T-helper 1 cell treated with Interleukin-12 subunit alpha and Interleukin-12 subunit beta and Interleukin-4 antibody, amounts not matched to agents 30 μg/mL and 1 μg/mL, for 36 hours (primary cell): Measurements from ENCODE around the gene NPR2.

Experiments
- H3K27ac Mint-ChIP-seq: one replicate; pipeline ENCODE4 v1.8.0; 2021; ENCODE audit warnings: mild to moderate bottlenecking, mixed read lengths
- H3K27me3 Mint-ChIP-seq: one replicate; pipeline ENCODE4 v1.8.0; 2021; ENCODE audit warnings: low read depth, mixed read lengths
- H3K36me3 Mint-ChIP-seq: one replicate; pipeline ENCODE4 v1.8.0; 2021; ENCODE audit warnings: low read depth, mixed read lengths
- H3K4me1 Mint-ChIP-seq: one replicate; pipeline ENCODE4 v1.8.0; 2021; ENCODE audit warnings: low read depth, mixed read lengths
- H3K4me3 Mint-ChIP-seq: one replicate; pipeline ENCODE4 v1.8.0; 2021; ENCODE audit warnings: mild to moderate bottlenecking, moderate library complexity, mixed read lengths
- H3K9me3 Mint-ChIP-seq: one replicate; pipeline ENCODE4 v1.8.0; 2021; ENCODE audit warnings: mixed read lengths

Gene NPR2

DNA sequence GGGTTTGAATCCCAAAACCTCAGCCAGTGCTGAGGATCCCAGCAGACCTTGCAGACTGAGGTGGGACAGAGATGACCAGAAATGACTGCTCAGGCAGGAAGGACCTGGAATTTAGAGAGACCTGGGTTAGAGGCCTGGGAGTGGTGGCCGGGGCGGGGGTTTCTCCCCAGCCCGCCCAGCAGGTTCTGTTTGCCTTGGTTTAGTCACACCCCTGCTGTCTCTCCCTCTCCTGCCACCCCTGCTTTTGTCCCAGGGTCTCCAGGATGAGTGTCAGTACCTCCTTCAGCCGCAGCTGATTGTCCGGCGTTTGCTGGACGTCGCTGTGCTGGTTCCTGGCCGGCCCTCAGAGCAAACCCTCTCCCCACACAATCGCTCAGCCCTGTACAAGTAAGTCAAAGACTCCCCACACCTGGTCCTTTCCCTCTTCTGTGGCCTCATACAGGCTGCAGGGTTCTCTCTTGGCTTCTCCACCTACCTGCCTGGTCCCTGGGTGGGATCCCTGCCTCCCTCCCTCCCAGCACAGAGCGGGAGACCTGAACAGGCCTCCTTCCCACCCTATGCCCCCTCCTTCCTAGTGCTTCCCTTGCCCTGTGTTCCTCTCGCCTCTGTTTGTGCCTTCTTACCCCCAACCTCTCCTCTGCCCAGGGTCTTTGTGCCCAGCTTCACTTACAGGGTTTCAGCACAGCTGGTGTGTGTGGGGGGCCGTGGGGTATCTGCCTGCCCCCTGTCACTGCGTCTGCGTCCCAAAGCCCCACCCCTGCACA lies 49.7 kb downstream of the NPR2 start:
- Mint-ChIP-seq H3K4me1 (peaks cover 14% of the 10 kb centered on the region), H3K9me3 (no peaks in the 10 kb centered on the region), H3K27me3 (no peaks in the 10 kb centered on the region), H3K4me3 (no peak overlapping the region), H3K36me3 (no peaks in the 10 kb centered on the region), H3K27ac (no peak overlapping the region)

DNA sequence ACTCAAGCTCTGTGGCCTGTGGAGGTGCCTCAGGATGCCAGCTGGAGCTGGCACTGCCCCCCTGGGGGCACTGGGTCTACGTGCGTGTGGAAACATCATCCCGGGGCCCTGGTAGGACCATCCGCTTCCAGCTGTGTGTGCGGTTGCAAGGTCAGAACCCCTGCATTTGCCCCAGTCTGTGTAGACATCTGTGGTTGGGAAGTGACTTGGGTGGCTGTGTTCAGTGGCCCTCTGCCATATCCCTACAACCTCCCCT lies 50.2 kb downstream of the NPR2 start:
- H3K36me3 Mint-ChIP-seq = no peaks in the 10 kb centered on the region
- no peaks in the 10 kb centered on the region for H3K27me3 Mint-ChIP-seq
- H3K27ac Mint-ChIP-seq = no peak overlapping the region
- peaks cover 14% of the 10 kb centered on the region for H3K4me1 Mint-ChIP-seq
- H3K9me3 Mint-ChIP-seq = no peaks in the 10 kb centered on the region
- H3K4me3 Mint-ChIP-seq = no peak overlapping the region

DNA sequence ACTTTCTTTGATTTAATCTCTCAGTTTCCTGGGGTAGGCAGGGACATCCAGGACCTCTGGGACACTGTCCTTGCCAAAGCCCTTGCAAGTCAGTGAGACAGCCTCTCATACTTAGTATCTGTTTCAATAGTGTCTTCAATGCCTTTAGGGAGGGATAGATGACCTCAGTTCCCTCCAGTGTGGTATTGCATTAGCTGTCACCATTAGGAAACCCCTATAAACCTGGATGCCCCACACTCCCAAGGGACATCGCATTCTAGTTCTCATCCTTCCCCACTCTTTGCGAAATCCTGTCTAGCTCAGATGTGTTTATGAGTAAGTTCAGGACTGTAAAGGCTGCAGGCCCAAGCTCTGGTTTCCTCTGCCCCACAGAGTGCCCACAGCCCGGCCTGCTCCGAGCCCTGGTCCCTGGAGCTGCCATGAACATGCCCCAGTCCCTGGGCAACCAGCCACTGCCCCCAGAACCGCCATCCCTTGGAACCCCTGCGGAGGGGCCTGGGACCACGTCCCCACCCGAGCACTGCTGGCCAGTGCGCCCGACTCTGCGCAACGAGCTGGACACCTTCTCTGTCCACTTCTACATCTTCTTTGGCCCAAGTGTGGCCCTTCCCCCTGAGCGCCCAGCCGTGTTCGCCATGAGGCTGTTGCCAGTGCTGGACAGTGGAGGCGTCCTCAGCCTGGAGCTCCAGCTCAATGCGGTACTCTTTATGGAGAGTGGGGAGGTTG lies 50.8 kb downstream of the NPR2 start:
- peaks cover 14% of the 10 kb centered on the region for H3K4me1 Mint-ChIP-seq
- H3K27ac Mint-ChIP-seq = no peak overlapping the region
- no peaks in the 10 kb centered on the region for H3K9me3 Mint-ChIP-seq
- H3K27me3 Mint-ChIP-seq = no peaks in the 10 kb centered on the region
- H3K4me3 Mint-ChIP-seq = no peak overlapping the region
- H3K36me3 Mint-ChIP-seq = no peaks in the 10 kb centered on the region

DNA sequence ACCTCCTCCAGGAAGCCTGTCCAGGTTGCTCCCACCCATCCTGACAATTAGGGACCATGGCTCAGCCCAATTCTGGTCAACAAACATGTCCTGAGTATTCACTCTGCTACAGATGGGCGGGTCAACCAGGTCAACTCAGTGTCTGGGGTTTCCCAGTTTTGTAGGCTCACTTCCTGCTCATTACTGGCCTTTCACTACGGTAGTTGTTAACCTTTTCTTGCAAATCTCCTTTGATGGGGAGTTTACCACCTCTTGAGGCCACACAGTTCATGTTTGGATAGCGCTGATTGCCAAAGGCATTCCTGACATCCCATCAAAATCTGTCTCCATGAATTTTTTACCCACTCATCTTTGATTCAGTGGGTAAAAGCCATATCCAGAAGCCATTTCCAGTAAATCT lies 51.4 kb downstream of the NPR2 start:
- no peaks in the 10 kb centered on the region for H3K36me3 Mint-ChIP-seq
- H3K9me3 Mint-ChIP-seq = no peaks in the 10 kb centered on the region
- H3K4me3 Mint-ChIP-seq = no peak overlapping the region
- no peak overlapping the region for H3K27ac Mint-ChIP-seq
- no peaks in the 10 kb centered on the region for H3K27me3 Mint-ChIP-seq
- peaks cover 14% of the 10 kb centered on the region for H3K4me1 Mint-ChIP-seq

DNA sequence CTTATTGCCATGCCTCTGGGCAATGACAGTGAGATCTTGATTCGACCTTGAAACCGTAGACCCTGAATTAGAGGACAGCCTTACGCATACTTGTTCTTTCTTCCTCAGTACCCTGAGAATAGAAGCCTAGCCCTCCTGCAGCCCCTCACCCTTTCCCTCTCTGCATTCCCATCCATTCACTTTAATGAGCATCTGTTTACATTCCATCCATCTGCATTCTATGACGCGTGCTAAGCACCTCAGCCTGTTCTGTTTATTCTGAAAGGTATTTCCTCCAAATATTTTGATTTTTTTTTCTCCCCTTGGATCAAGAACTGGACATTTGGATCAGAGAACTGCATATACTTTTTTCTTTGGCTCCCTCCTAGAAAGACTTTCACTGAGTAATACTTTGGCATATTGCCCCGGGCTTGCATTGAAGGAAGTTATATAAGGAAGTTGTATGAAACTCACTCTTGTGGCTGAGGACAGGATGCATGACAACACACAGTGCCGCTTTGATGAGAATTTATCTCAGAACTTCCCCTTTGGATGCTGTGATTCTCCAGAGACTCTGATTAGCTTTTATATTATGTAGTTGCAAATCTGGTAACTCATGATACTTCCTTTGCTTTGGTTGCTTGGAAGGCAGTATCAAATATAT lies 53.4 kb downstream of the NPR2 start:
- no peaks in the 10 kb centered on the region for H3K36me3 Mint-ChIP-seq
- H3K4me1 Mint-ChIP-seq = peaks cover 17% of the 10 kb centered on the region

DNA sequence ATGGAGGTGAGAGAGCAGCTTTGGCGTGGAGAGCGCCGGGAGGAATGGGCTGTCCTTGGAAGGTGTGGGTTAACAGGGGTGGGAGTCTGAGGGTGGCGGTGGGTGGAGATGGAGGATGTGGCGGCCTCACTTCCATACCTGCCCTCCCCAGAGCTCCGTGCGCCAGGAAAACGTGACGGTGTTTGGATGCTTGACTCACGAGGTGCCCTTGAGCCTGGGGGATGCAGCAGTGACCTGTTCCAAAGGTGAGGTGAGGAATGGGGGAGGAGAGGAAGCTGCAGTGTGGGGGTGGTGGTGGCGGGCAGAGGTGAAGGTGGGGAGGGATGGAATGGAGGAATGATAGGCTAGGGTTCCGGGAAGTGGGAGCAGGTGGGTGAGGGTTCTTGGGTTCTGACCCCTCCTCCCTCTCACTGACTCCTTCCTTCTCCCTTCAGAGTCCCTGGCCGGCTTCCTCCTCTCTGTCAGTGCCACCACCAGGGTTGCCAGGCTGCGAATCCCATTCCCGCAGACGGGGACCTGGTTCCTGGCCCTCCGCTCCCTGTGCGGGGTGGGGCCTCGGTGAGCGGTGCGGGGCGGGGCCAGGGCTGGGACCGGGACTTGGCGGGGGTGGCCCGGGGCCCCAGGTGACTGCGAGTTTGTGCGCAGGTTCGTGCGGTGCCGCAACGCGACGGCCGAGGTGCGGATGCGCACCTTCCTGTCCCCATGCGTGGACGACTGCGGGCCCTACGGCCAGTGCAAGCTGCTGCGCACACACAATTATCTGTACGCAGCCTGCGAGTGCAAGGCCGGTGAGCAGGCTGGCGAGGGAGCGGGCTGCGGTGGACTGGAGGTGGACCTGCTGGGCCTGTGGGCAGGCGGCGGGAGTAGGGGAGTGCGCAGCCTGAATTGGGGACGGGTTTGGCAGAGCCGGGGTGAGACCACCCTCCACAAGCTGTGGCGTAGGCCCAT lies 54.7 kb downstream of the NPR2 start:
- Mint-ChIP-seq H3K27ac (no peak overlapping the region), H3K9me3 (no peaks in the 10 kb centered on the region), H3K4me1 (peaks cover 17% of the 10 kb centered on the region), H3K27me3 (peaks cover 5% of the 10 kb centered on the region), H3K4me3 (no peak overlapping the region), H3K36me3 (no peaks in the 10 kb centered on the region)

More for the DNA sequence above, 53.4 kb downstream of the NPR2 start:
- H3K27ac Mint-ChIP-seq = no peak overlapping the region
- H3K4me3 Mint-ChIP-seq = no peak overlapping the region
- no peaks in the 10 kb centered on the region for H3K27me3 Mint-ChIP-seq
- H3K9me3 Mint-ChIP-seq = no peaks in the 10 kb centered on the region

DNA sequence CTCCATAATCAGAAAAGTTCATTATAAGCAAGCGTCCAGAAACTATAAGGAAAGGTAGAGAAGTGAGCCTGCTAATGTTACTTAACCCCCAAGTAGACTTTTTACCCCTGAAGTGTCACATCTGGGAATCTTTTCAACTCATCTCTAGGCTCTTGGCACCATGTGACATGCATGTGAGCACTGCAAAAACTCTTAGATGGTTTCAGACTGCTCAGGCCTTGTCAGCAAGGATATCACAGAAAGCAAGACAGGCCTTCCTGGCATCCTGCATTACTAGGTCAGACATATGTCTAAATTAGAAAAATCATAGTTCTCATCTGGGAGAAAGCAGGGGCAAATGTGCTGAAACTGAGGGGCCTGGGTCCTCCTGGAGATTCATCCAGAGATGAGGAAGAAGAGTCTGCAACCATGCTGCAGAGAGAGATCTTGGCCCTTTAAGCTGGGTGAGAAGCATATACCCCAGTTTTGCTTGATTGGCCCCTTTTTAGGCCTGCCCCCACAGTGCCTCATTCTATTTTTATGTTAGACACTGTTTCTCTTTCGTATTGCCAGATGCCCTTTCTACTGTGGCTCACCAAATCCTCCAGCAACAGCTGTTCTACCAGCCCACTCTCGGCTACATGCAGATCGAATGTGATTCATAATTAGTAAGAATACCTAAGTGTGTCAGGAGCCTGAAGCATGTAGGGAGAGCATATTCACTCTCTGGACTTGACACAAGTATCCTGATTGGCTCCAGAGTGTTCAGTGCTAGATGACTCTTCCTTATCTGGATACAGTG lies 56.6 kb downstream of the NPR2 start:
- Mint-ChIP-seq H3K27me3 (peaks cover 8% of the 10 kb centered on the region), H3K27ac (no peak overlapping the region), H3K36me3 (no peaks in the 10 kb centered on the region), H3K4me1 (peaks cover 17% of the 10 kb centered on the region), H3K4me3 (no peak overlapping the region), H3K9me3 (no peaks in the 10 kb centered on the region)

DNA sequence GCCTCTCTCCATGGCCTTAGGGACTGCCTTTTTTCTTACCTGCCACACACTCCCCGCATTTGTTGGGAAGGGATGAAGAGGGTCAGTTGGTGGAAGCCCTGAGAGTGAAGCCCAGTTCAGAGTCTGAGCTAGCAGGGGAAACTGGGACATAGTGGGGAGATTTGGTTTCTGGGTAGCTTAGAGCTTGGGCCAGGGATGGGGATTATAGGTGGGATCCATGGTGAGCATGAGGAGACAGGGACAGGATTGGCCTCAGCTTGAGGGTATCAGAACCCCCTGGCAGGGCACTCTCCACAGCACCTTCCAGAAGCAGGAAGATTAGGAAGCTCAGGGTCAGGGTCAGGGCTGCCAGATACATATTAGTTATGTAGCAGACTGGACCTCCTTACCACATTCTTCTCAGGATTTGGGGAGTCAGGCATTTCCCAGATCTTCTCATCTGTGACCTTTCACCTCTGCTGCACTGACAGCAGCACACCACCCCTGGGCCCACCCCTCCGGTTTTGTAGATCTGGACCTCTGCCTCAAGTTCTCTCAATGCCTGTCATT lies 61.0 kb downstream of the NPR2 start:
- Mint-ChIP-seq H3K27ac (no peak overlapping the region), H3K9me3 (no peaks in the 10 kb centered on the region), H3K36me3 (no peaks in the 10 kb centered on the region), H3K4me1 (peaks cover 3% of the 10 kb centered on the region), H3K27me3 (peaks cover 15% of the 10 kb centered on the region), H3K4me3 (no peak overlapping the region)

DNA sequence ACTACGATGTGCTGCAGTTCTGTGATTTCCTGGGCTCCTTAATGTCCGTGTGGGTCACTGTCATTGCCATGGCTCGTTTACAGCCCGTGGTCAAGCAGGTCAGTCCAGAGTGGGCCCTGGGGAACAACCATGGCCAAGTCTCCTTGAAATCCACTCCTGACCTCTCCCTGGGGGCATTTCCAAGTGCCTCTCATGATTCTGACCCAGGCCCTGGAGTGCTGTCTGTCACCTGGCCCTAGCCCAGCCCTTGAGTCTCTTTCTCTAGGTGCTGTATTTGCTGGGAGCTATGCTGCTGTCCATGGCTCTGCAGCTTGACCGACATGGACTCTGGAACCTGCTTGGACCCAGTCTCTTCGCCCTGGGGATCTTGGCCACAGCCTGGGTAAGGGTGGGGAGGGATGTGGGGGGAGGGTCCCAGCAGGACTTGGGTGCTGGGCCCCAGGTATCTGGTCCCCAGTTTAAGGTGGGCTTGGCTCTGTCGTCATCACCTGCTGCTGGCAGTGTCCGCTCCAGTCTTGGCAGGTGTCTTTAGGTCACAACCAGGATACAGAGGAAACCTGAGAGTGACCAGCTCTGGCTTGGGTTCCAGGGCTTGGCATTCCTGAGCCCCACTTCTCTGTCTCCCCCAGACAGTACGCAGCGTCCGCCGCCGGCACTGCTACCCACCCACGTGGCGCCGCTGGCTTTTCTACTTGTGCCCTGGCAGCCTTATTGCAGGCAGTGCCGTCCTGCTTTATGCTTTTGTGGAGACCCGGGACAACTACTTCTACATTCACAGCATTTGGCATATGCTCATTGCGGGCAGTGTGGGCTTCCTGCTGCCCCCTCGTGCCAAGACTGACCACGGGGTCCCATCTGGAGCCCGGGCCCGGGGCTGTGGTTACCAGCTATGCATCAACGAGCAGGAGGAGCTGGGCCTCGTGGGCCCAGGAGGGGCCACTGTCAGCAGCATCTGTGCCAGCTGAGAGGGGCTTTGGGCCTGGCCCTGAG lies 61.8 kb downstream of the NPR2 start:
- no peaks in the 10 kb centered on the region for H3K9me3 Mint-ChIP-seq
- no peak overlapping the region for H3K27ac Mint-ChIP-seq
- H3K4me1 Mint-ChIP-seq = peaks cover 2% of the 10 kb centered on the region
- no peak overlapping the region for H3K4me3 Mint-ChIP-seq
- H3K27me3 Mint-ChIP-seq = peaks cover 16% of the 10 kb centered on the region
- no peaks in the 10 kb centered on the region for H3K36me3 Mint-ChIP-seq

DNA sequence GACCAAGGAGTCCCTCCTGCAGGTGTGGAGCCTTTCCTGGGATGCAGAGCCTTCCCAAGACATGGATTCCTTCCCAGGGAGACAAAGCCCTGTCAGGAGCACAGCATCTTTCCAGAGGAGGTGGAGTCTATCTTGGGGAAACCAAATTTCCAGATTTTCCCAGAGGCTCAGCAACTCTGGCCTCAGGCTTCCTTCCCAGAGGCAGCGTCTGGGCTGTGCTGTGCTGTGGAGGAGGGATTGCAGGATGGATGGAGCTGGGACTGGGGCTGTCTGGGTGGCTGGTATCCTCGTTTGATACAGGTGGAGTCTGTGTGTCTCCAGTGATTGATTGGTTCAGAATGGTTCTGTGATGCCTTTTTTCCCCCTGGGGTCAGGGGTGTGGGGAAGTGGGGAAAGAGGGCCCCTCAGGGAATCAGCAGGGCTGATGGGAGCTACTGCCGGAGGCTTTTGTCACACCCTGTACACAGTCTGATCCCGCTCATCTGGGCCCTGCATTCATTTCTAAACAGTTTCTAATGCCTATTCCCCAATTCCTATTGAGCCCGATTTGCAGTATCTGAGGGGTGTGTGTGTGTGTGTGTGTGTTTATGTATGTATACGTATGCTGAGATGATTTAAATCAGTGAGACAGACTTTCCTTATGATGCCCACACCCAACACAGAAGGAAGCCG lies 62.8 kb downstream of the NPR2 start:
- Mint-ChIP-seq H3K36me3 (no peaks in the 10 kb centered on the region), H3K9me3 (no peaks in the 10 kb centered on the region), H3K27me3 (peaks cover 16% of the 10 kb centered on the region), H3K4me3 (no peak overlapping the region), H3K4me1 (no peaks in the 10 kb centered on the region), H3K27ac (no peak overlapping the region)

DNA sequence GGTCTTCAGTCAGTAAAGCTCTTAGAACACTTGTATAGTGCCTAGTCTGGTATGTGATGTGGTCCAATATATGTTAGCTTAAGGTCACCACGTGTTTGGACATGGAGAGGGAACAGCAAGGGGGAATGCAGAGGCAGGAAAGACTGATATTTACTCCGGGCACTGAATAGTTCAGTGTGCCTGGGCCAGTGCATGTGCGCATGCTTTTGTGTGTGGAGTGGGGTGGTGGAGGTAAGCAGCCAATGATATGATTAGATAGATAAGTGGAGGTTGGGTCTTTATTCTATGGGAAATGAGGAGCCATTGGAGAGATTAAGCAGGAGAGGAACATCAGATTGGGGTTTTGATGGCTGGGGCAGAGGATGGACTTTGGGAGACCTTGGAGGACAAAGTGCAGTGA lies 64.8 kb downstream of the NPR2 start:
- no peaks in the 10 kb centered on the region for H3K9me3 Mint-ChIP-seq
- H3K4me1 Mint-ChIP-seq = no peaks in the 10 kb centered on the region
- no peak overlapping the region for H3K4me3 Mint-ChIP-seq
- H3K27me3 Mint-ChIP-seq = peaks cover 18% of the 10 kb centered on the region
- H3K36me3 Mint-ChIP-seq = no peaks in the 10 kb centered on the region
- no peak overlapping the region for H3K27ac Mint-ChIP-seq

DNA sequence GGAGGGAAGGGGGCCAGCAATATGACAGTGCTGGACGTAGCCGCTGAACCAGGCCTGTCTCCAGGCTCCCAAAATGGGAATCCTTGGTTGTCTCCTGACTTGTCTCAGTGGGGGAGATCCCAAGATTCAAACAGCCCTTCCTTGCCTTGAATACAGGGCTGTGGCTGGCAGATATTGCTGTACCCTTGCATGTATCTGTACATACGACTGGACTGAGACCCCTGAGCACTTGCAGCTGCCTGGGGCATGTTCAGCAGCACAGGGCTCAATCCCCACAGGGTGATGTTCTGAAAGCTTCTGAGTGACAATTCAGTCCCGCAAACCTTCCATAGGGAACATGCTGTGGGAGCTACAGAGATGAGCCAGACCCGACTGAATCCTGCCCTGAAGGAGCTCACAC lies 65.5 kb downstream of the NPR2 start:
- no peaks in the 10 kb centered on the region for H3K9me3 Mint-ChIP-seq
- no peak overlapping the region for H3K4me3 Mint-ChIP-seq
- no peak overlapping the region for H3K27ac Mint-ChIP-seq
- no peaks in the 10 kb centered on the region for H3K4me1 Mint-ChIP-seq
- H3K27me3 Mint-ChIP-seq = peaks cover 22% of the 10 kb centered on the region
- no peaks in the 10 kb centered on the region for H3K36me3 Mint-ChIP-seq
